Activated CD8-positive, alpha-beta T cell treated with anti-CD3 and anti-CD28 coated beads for 36 hours (primary cell): ENCODE results near the gene KIAA0040. TPM values are rescaled to one million over a fixed set of nuclear protein-coding genes. Genes with fewer than 3 reads are reported as not detected.

Experiments
- ATAC-seq: fragments of 200-7000 bp; cut with Tn5 transposase; one replicate; pipeline ENCODE4 v1.10.0; 2021; ENCODE audit warnings: mild to moderate bottlenecking, moderate library complexity
- CTCF ChIA-PET: fragments of 350-600 bp; sonication (Branson Sonifier 250); formaldehyde crosslinking; loops from one replicate; lab custom pipeline; 2021; ENCODE audit warnings: antibody characterized with exemption; lab: Charles Lee
- POLR2A ChIA-PET: fragments of 350-600 bp; sonication (Branson Sonifier 250); formaldehyde crosslinking; loops from one replicate; lab custom pipeline; 2021; ENCODE audit warnings: antibody characterized with exemption; lab: Charles Lee
- DNase-seq: peaks from one replicate; pipeline ENCODE4 v3.0.0-alpha.2; 2020
- H3K27ac Mint-ChIP-seq: one replicate; pipeline ENCODE4 v1.8.0; 2021; ENCODE audit warnings: mild to moderate bottlenecking, mixed read lengths
- H3K27me3 Mint-ChIP-seq: one replicate; pipeline ENCODE4 v1.8.0; 2021; ENCODE audit warnings: mixed read lengths
- H3K36me3 Mint-ChIP-seq: one replicate; pipeline ENCODE4 v1.8.0; 2021; ENCODE audit warnings: low read depth, mixed read lengths
- H3K4me1 Mint-ChIP-seq: one replicate; pipeline ENCODE4 v1.8.0; 2021; ENCODE audit warnings: low read depth, mixed read lengths
- H3K4me3 Mint-ChIP-seq: one replicate; pipeline ENCODE4 v1.8.0; 2021; ENCODE audit warnings: mild to moderate bottlenecking, moderate library complexity, mixed read lengths
- H3K9me3 Mint-ChIP-seq: one replicate; pipeline ENCODE4 v1.8.0; 2021; ENCODE audit warnings: mixed read lengths
- CTCF ChIP-seq: fragments of 200-600 bp; IDR thresholded peaks from one replicate; pipeline ENCODE4 v1.8.0; 2022; ENCODE audit warnings: antibody characterized with exemption, mild to moderate bottlenecking
- intact Hi-C: fragments of 100-400 bp; cut with micrococcal nuclease; formaldehyde crosslinking; loops from one replicate; pipeline ENCODE4 v1.10.0; 2022
- total RNA-seq, 2 experiments: library from RNA; stranded (reverse); gene quantifications; one replicate each; pipeline ENCODE4 v1.2.3, GENCODE V29; 2021

Gene KIAA0040
- total RNA-seq, 2 experiments from 2014 or later: 20.8 to 21.1 TPM

- no peaks in the 10 kb centered on the region for H3K9me3 Mint-ChIP-seq
- CTCF ChIA-PET: interaction anchor here (3.2 to 3.7 kb wide), 2 partner anchors 11 to 15 kb away, joined by 26 to 29 read pairs; no protein-coding TSS in a partner anchor
- H3K4me1 Mint-ChIP-seq: peaks cover 33% of the 10 kb centered on the region
- no peak overlapping the region for H3K4me3 Mint-ChIP-seq
- H3K27me3 Mint-ChIP-seq: no peaks in the 10 kb centered on the region
- POLR2A ChIA-PET: no interaction called here
- DNase-seq (no peak), ATAC-seq (no peak)
- intact Hi-C loops: no loop called here
- TF ChIP-seq CTCF: no peak
- H3K27ac Mint-ChIP-seq: no peak overlapping the region
- H3K36me3 Mint-ChIP-seq: peaks cover 22% of the 10 kb centered on the region
Measured at GRCh38 chr1:175166746-175167145, 25.8 kb downstream of the KIAA0040 start.

GRCh38 chr1:175164751-175165150 is 27.8 kb downstream of the KIAA0040 start:
- H3K36me3 Mint-ChIP-seq: peaks cover 27% of the 10 kb centered on the region
- DNase-seq: no peak
- no peaks in the 10 kb centered on the region for H3K27me3 Mint-ChIP-seq
- intact Hi-C loops: no loop called here
- no peak overlapping the region for H3K27ac Mint-ChIP-seq
- no peak for ATAC-seq
- POLR2A ChIA-PET: no interaction called here
- CTCF ChIA-PET: interaction anchor here (1.6 to 3.7 kb wide), 3 partner anchors 9 to 135 kb away, joined by 3 to 29 read pairs (median 26); no protein-coding TSS in a partner anchor
- peaks cover 15% of the 10 kb centered on the region for H3K4me1 Mint-ChIP-seq
- H3K4me3 Mint-ChIP-seq: no peak overlapping the region
- TF ChIP-seq CTCF: no peak
- no peaks in the 10 kb centered on the region for H3K9me3 Mint-ChIP-seq

- Mint-ChIP-seq H3K4me1 (peaks cover 8% of the 10 kb centered on the region), H3K9me3 (no peaks in the 10 kb centered on the region), H3K27me3 (no peaks in the 10 kb centered on the region), H3K4me3 (no peak overlapping the region), H3K36me3 (peaks cover 32% of the 10 kb centered on the region), H3K27ac (no peak overlapping the region)
- DNase-seq (no peak), ATAC-seq (no peak)
- intact Hi-C loops: no loop called here
- TF ChIP-seq CTCF: no peak
- POLR2A ChIA-PET: no interaction called here
- CTCF ChIA-PET: interaction anchor here (0.9 to 10.0 kb wide), 7 partner anchors 8 to 154 kb away, joined by 3 to 305 read pairs (median 18); no protein-coding TSS in a partner anchor
Measured at GRCh38 chr1:175163702-175164101, 28.9 kb downstream of the KIAA0040 start.

GRCh38 chr1:175162955-175163354 is 29.6 kb downstream of the KIAA0040 start:
- no peaks in the 10 kb centered on the region for H3K27me3 Mint-ChIP-seq
- ChIA-PET POLR2A (no interaction called here), CTCF (interaction anchor here (1.0 to 10.0 kb wide), 4 partner anchors 8 to 155 kb away, joined by 4 to 305 read pairs (median 22); no protein-coding TSS in a partner anchor)
- no peaks in the 10 kb centered on the region for H3K9me3 Mint-ChIP-seq
- no peak overlapping the region for H3K27ac Mint-ChIP-seq
- H3K4me1 Mint-ChIP-seq: peaks cover 9% of the 10 kb centered on the region
- ATAC-seq (no peak), DNase-seq (no peak)
- intact Hi-C loops: no loop called here
- H3K36me3 Mint-ChIP-seq: peaks cover 32% of the 10 kb centered on the region
- no peak for TF ChIP-seq CTCF
- no peak overlapping the region for H3K4me3 Mint-ChIP-seq

- Mint-ChIP-seq H3K4me3 (no peak overlapping the region), H3K9me3 (no peaks in the 10 kb centered on the region), H3K36me3 (peaks cover 16% of the 10 kb centered on the region), H3K4me1 (peaks cover 12% of the 10 kb centered on the region), H3K27me3 (peaks cover 8% of the 10 kb centered on the region), H3K27ac (no peak overlapping the region)
- ATAC-seq: no peak
- CTCF ChIA-PET: interaction anchor here (1.8 to 10.0 kb wide), 2 partner anchors 12 to 159 kb away, joined by 10 to 305 read pairs; no protein-coding TSS in a partner anchor
- no peak for TF ChIP-seq CTCF
- DNase-seq: no peak
- intact Hi-C loops: no loop called here
- POLR2A ChIA-PET: no interaction called here
Measured at GRCh38 chr1:175158170-175158591, 34.4 kb downstream of the KIAA0040 start.
